ENCODE data around the gene SIK2. TPM values are rescaled to one million over a fixed set of nuclear protein-coding genes. Genes with fewer than 3 reads are reported as not detected.

The SIK2 gene
- total and polyA plus RNA-seq, 9 of the 15 experiments (the other 6 are each of a cell fraction or from before 2014, with no cell fraction given), result 0.74 to 11.6 (median 3.8) TPM

- TF ChIP-seq, protein P1, sequence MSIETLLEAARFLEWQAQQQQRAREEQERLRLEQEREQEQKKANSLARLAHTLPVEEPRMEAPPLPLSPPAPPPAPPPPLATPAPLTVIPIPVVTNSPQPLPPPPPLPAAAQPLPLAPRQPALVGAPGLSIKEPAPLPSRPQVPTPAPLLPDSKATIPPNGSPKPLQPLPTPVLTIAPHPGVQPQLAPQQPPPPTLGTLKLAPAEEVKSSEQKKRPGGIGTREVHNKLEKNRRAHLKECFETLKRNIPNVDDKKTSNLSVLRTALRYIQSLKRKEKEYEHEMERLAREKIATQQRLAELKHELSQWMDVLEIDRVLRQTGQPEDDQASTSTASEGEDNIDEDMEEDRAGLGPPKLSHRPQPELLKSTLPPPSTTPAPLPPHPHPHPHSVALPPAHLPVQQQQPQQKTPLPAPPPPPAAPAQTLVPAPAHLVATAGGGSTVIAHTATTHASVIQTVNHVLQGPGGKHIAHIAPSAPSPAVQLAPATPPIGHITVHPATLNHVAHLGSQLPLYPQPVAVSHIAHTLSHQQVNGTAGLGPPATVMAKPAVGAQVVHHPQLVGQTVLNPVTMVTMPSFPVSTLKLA (conservative IDR thresholded peaks at IDR 0.05), result peak in 1 of 2 experiments; percentile 75; a peak in 1 of 4 replicates
- no peak for TF ChIP-seq ATF1 (CRISPR knock-in tag; IDR thresholded peaks at IDR 0.05)
- TF ChIP-seq ATF1 (tag; IDR thresholded peaks at IDR 0.05), result peak; percentile 55
- TF ChIP-seq NELFE (IDR thresholded peaks at IDR 0.05; ENCODE audit: insufficient read depth, insufficient read length), result no peak
- TF ChIP-seq AFF4 (CRISPR knock-in tag; IDR thresholded peaks at IDR 0.05), result peak; percentile 78; the same call in 1 of the 2 replicates
- no peak for TF ChIP-seq KAT2B (IDR thresholded peaks at IDR 0.05; ENCODE audit: low read depth, low read length)
- peak; percentile 97 for TF ChIP-seq SP1 (CRISPR knock-in tag; IDR thresholded peaks at IDR 0.05)
- TF ChIP-seq E2F8 (IDR thresholded peaks at IDR 0.05; ENCODE audit: low read depth, partially characterized antibody), result peak; percentile 96
- peak; percentile 90 for TF ChIP-seq ELF1 (tag; IDR thresholded peaks at IDR 0.05)
- TF ChIP-seq MTA3 (IDR thresholded peaks at IDR 0.05; ENCODE audit: borderline replicate concordance), result peak; percentile 25; the same call in 1 of the 2 replicates
- peak; percentile 39; the same call in 1 of the 2 replicates for TF ChIP-seq TEAD4 (IDR thresholded peaks at IDR 0.05; ENCODE audit: low read length)
- TF ChIP-seq TEAD4 (CRISPR knock-in tag; IDR thresholded peaks at IDR 0.05; ENCODE audit: borderline replicate concordance), result no peak
- no peak for TF ChIP-seq POLR2B (IDR thresholded peaks at IDR 0.05; ENCODE audit: low read depth, partially characterized antibody)
- peak; percentile 35; the same call in 1 of the 2 replicates for TF ChIP-seq ZBTB33 (CRISPR knock-in tag; IDR thresholded peaks at IDR 0.05)
- TF ChIP-seq ZNF431 (CRISPR knock-in tag; IDR thresholded peaks at IDR 0.05), result 0 out of 2 replicates have a peak, but pooled peaks have one; percentile 35
- no peak for TF ChIP-seq HOXB6 (CRISPR knock-in tag; IDR thresholded peaks at IDR 0.05; ENCODE audit: borderline replicate concordance)
Measured at GRCh38 chr11:111601979-111602864, at the start of gene SIK2 (continued).
